Heart left ventricle (tissue), 16 donors: ENCODE results near the gene ASB7. TPM values are rescaled to one million over a fixed set of nuclear protein-coding genes. Genes with fewer than 3 reads are reported as not detected.

Experiments
- ATAC-seq, 4 donors: fragments of 200-7000 bp; cut with Tn5 transposase; one replicate each; pipeline ENCODE4 v1.9.1; 2020 to 2022; ENCODE audit warnings: moderate library complexity in 4 of 4, mild to moderate bottlenecking in 3 of 4, moderate number of reproducible peaks in 1 of 4
- DNase-seq, 5 donors: peaks; one replicate each; pipeline ENCODE4 v3.0.0-alpha.2; 2020
- H3K27ac ChIP-seq, 12 donors: fragments of 200-600 bp; sonication (generic) in 4 of 12; one replicate each; pipeline versions ENCODE4 v1.5.0 to v1.8.0; 2016 to 2022; ENCODE audit warnings: mild to moderate bottlenecking in 2 of 12
- H3K27me3 ChIP-seq, 9 donors: fragments of 200-600 bp; sonication (generic) in 2 of 9; one replicate each; pipeline versions ENCODE4 v1.5.1 to v1.8.0; 2016 to 2022; ENCODE audit warnings: mild to moderate bottlenecking in 3 of 9
- H3K36me3 ChIP-seq, 9 donors: fragments of 200-600 bp; sonication (generic) in 2 of 9; one replicate each; pipeline versions ENCODE4 v1.5.0 to v1.8.0; 2018 to 2022; ENCODE audit warnings: mild to moderate bottlenecking in 2 of 9
- H3K4me1 ChIP-seq, 12 donors: fragments of 200-600 bp; sonication (generic) in 4 of 12; one replicate each; pipeline versions ENCODE4 v1.5.0 to v1.8.0; 2016 to 2022; ENCODE audit warnings: mild to moderate bottlenecking in 3 of 12
- H3K4me3 ChIP-seq, 12 donors: fragments of 200-600 bp; sonication (generic) in 4 of 12; one replicate each; pipeline versions ENCODE4 v1.5.0 to v1.8.0; 2017 to 2022; ENCODE audit warnings: mild to moderate bottlenecking in 9 of 12, moderate library complexity in 4 of 12
- H3K9me3 ChIP-seq, 12 donors: fragments of 200-600 bp; sonication (generic) in 4 of 12; one replicate each; pipeline versions ENCODE4 v1.5.0 to v1.8.0; 2016 to 2022; ENCODE audit warnings: mild to moderate bottlenecking in 1 of 12
- CTCF ChIP-seq, 12 donors: fragments of 200-600 bp; sonication (generic) in 4 of 12; IDR thresholded peaks; one replicate each; pipeline versions ENCODE4 v1.5.0 to v1.8.0; 2018 to 2022; ENCODE audit warnings: antibody characterized with exemption in 12 of 12, mild to moderate bottlenecking in 5 of 12
- POLR2A ChIP-seq, 2 donors: fragments of 450-650 bp; IDR thresholded peaks; one replicate each; pipeline ENCODE4 v1.6.1; 2017; ENCODE audit warnings: antibody characterized with exemption in 2 of 2, mild to moderate bottlenecking in 2 of 2, moderate library complexity in 2 of 2
- WGBS, 4 donors: extraction: QIAGEN DNeasy Blood & Tissue Kit in 2 of 4; methylation state at CpG; one replicate each; pipeline versions ENCODE4 v1.1.5 to v1.1.7; 2013 to 2018; 5-methylcytosine and 5-hydroxymethylcytosine counted together
- intact Hi-C, 10 donors: fragments of 100-400 bp; cut with DNase I; formaldehyde crosslinking; loops; one replicate each; pipeline versions ENCODE4 v1.11.1 to v1.14.2; 2022
- polyA plus RNA-seq, 2 donors: library from polyadenylated mRNA; stranded (reverse); fragments of 200-250 nt; gene quantifications; one replicate each; pipeline ENCODE4 v1.2.3, GENCODE V29; 2013
- total RNA-seq, 9 donors: library from RNA; depleted of rRNA in 2 of 9; stranded (reverse); fragments of >200 nt in 2 of 9; fragmentation: NEBNext Ultra II Directional in 3 of 9; extraction: Animal tissue kit (Norgen Biotek cat#: 25700) in 3 of 9; gene quantifications; one replicate each; pipeline versions ENCODE4 v1.1.0 to v1.2.4, GENCODE V29; 2016 to 2023
- donor health status: ischemic (EF 13 %, LVEDD 7.1; RV severe dilation, severe dysfunction).
- donor health status: healthy with polysubstance abuse.
- donor health status: DM: no; HTN: yes; CAD: no.
- donor health status: DM: no; HTN: no; CAD: no.
- donor health status: ischemic (EF 25% LVEDD 6.9; RV normal size, moderate dysfunction).
- donor health status: ischemic (EF 25% LVEDD 5.7; RV mildly dilated, moderate dysfunction).
- donor health status: healthy.
- donor health status: DM: yes; HTN: yes; CAD: no.
- donor health status: ischemic (EF 35%, LVEDD 5.7; RV mildly dilated, moderate dysfunction).
- donor health status: nonischemic (EF 11% LVEDD 7.7; RV severe dilation, severe dysfunction).
- donor health status: DM: yes; HTN: yes; CAD: no.
- donor health status: PGD.
- donor health status: ischemic (EF 29% LVEDD 5.4; RV normal size, mild dysfunction).
- donor health status: nonischemic (EF 23%, LVEDD 6.1; RV moderate dilation, normal function).

The ASB7 gene
- total and polyA plus RNA-seq, 11 donors = 2.3 to 6.9 (median 5.9) TPM

- Histone ChIP-seq H3K4me1 (peaks cover 0 to 20% (median 2%) of the 10 kb centered on the region in 12 donors), H3K36me3 (no peaks in the 10 kb centered on the region), H3K4me3 (no peak overlapping the region), H3K27me3 (no peaks in the 10 kb centered on the region), H3K27ac (no peak overlapping the region), H3K9me3 (peaks cover 0 to 3% (median 0%) of the 10 kb centered on the region in 12 donors)
- intact Hi-C loops = no loop called here
- no peak for DNase-seq
- no peak for ATAC-seq
- WGBS, 4 donors = 86 to 96% (median 93%) methylated on average over 5 to 6 of the region's 6 CpGs
- no peak for TF ChIP-seq CTCF (IDR thresholded peaks at IDR 0.05)
- no peak for TF ChIP-seq POLR2A (IDR thresholded peaks at IDR 0.05)
Measured at GRCh38 chr15:100684591-100684990, 82.2 kb downstream of the ASB7 start.

- DNase-seq (peak; percentile 30 to 73 (median 59)), ATAC-seq (peak; percentile 38 to 65 (median 60))
- intact Hi-C loops = no loop called here
- Histone ChIP-seq H3K36me3 (no peaks in the 10 kb centered on the region), H3K27me3 (no peaks in the 10 kb centered on the region), H3K4me3 (no peak overlapping the region), H3K27ac (peak overlapping the region in 8 of 12 donors; percentile 9 to 81 (median 45)), H3K9me3 (peaks cover 0 to 3% (median 0%) of the 10 kb centered on the region in 12 donors), H3K4me1 (peaks cover 0 to 20% (median 2%) of the 10 kb centered on the region in 12 donors)
- 61 to 79% (median 68%) methylated on average over 17 to 23 of the region's 23 CpGs for WGBS, 4 donors
- TF ChIP-seq POLR2A (IDR thresholded peaks at IDR 0.05) (no peak), CTCF (IDR thresholded peaks at IDR 0.05) (no peak)
Measured at GRCh38 chr15:100686021-100686724, 83.8 kb downstream of the ASB7 start.

- peak in 1 of 4 donors; percentile 30 for ATAC-seq
- WGBS, 4 donors = 79 to 87% (median 86%) methylated on average over 10 to 15 of the region's 15 CpGs
Measured at GRCh38 chr15:100686725-100687473, 84.5 kb downstream of the ASB7 start.

More at GRCh38 chr15:100686725-100687473, 84.5 kb downstream of the ASB7 start:
- no peaks in the 10 kb centered on the region for H3K9me3 ChIP-seq
- DNase-seq = no peak
- TF ChIP-seq POLR2A (IDR thresholded peaks at IDR 0.05) (no peak), CTCF (IDR thresholded peaks at IDR 0.05) (no peak)
- H3K27ac ChIP-seq = peak overlapping the region in 8 of 12 donors; percentile 9 to 81 (median 45)
- H3K4me3 ChIP-seq = no peak overlapping the region
- H3K27me3 ChIP-seq = no peaks in the 10 kb centered on the region
- H3K36me3 ChIP-seq = no peaks in the 10 kb centered on the region
- intact Hi-C loops = no loop called here
- peaks cover 0 to 20% (median 2%) of the 10 kb centered on the region in 12 donors for H3K4me1 ChIP-seq
